PC-9 (cell line): ENCODE data around the gene DAB1.

Source experiments
- CTCF ChIP-seq: fragments of 200-600 bp; sonication (generic); conservative IDR thresholded peaks from 2 replicates; pipeline ENCODE4 v1.6.1; 2017; ENCODE audit warnings: mixed run types, antibody characterized with exemption, mild to moderate bottlenecking, moderate library complexity
- EZH2 ChIP-seq: fragments of 200-600 bp; sonication (generic); IDR thresholded peaks from 2 replicates; pipeline ENCODE4 v1.8.0; 2017; ENCODE audit warnings: antibody characterized with exemption, low read depth

GRCh38 chr1:57367945-57368344, 55.9 kb downstream of the DAB1 start:
- TF ChIP-seq EZH2 (no peak), CTCF (no peak)
